H1 (cell line): ENCODE measurements around the gene SUGP1. TPM values are rescaled to one million over a fixed set of nuclear protein-coding genes. Genes with fewer than 3 reads are reported as not detected.

Experiments used
- CTCF ChIA-PET: fragments of 300-600 bp; sonication (Branson Sonifier 250); formaldehyde crosslinking; loops from one replicate; lab custom pipeline; 2021; ENCODE audit not compliant: partially characterized antibody; lab: Charles Lee
- POLR2A ChIA-PET: fragments of 300-600 bp; sonication (Branson Sonifier 250); formaldehyde crosslinking; loops from one replicate; lab custom pipeline; 2021; ENCODE audit warnings: inconsistent platforms; ENCODE audit not compliant: partially characterized antibody; lab: Charles Lee
- DNase-seq, 2 experiments: peaks; one replicate each; pipeline versions ENCODE4 v3.0.0 to v3.0.0-alpha.2; 2010 to 2022; ENCODE audit warnings: low spot score in 2 of 2, low read depth in 1 of 2, mixed read lengths in 1 of 2
- FAIRE-seq: peaks from 2 replicates; lab custom pipeline; 2011; peaks lifted over from hg19 to GRCh38; lab: Jason Lieb, UNC
- H2AFZ ChIP-seq: 2 replicates; pipeline ENCODE4 v1.8.1; 2012; ENCODE audit warnings: low read length, inconsistent platforms
- H2AK5ac ChIP-seq: 2 replicates; pipeline ENCODE4 v1.6.1; 2013; ENCODE audit warnings: low read depth, low read length
- H2BK120ac ChIP-seq: replicated peaks from 2 replicates; pipeline ENCODE3; 2013; ENCODE audit warnings: low read depth, low read length, inconsistent platforms
- H2BK12ac ChIP-seq: 2 replicates; pipeline ENCODE4 v1.6.1; 2013; ENCODE audit warnings: low read depth, low read length
- H2BK15ac ChIP-seq: 2 replicates; pipeline ENCODE4 v1.6.1; 2013; ENCODE audit warnings: low read length
- H2BK20ac ChIP-seq: 2 replicates; pipeline ENCODE4 v1.6.1; 2013; ENCODE audit warnings: low read length
- H2BK5ac ChIP-seq: 2 replicates; pipeline ENCODE4 v1.6.1; 2013; ENCODE audit warnings: low read depth, low read length
- H3K14ac ChIP-seq: 2 replicates; pipeline ENCODE4 v1.6.1; 2013; ENCODE audit warnings: inconsistent platforms; ENCODE audit not compliant: insufficient read length
- H3K18ac ChIP-seq: 2 replicates; pipeline ENCODE4 v1.6.1; 2013; ENCODE audit warnings: low read length; ENCODE audit errors: extremely low read depth
- H3K23ac ChIP-seq: 2 replicates; pipeline ENCODE4 v1.6.1; 2013; ENCODE audit warnings: inconsistent platforms; ENCODE audit not compliant: insufficient read length
- H3K23me2 ChIP-seq: 2 replicates; pipeline ENCODE4 v1.6.1; 2013; ENCODE audit warnings: low read depth, low read length
- H3K27ac ChIP-seq: 2 replicates; pipeline ENCODE4 v1.6.1; 2011; ENCODE audit warnings: low read depth, low read length, inconsistent platforms
- H3K27me3 ChIP-seq, 4 experiments: replicated peaks in 1 of 4; 1 replicate in 1 of 4; 2 replicates in 3 of 4; pipeline versions ENCODE4 v1.6.1 to v1.8.1; 2011 to 2013; ENCODE audit warnings: low read length in 3 of 4, mild to moderate bottlenecking in 3 of 4, inconsistent platforms in 2 of 4, mixed read lengths in 2 of 4, moderate library complexity in 1 of 4; ENCODE audit not compliant: control insufficient read depth in 3 of 4, insufficient read depth in 3 of 4; ENCODE audit errors: extremely low read depth in 1 of 4
- H3K36me3 ChIP-seq, 4 experiments: 2 replicates each; pipeline versions ENCODE4 v1.6.1 to v1.8.1; 2011 to 2013; ENCODE audit warnings: mild to moderate bottlenecking in 4 of 4, low read length in 3 of 4, moderate library complexity in 2 of 4, control low read depth in 1 of 4, inconsistent platforms in 1 of 4; ENCODE audit not compliant: insufficient read depth in 4 of 4, control insufficient read depth in 2 of 4
- H3K4ac ChIP-seq: replicated peaks from 2 replicates; pipeline ENCODE3; 2013; ENCODE audit warnings: low read length, low read depth, mixed read lengths, inconsistent platforms; ENCODE audit not compliant: insufficient read length
- H3K4me1 ChIP-seq, 4 experiments: replicated peaks in 1 of 4; 1 replicate in 1 of 4; 2 replicates in 3 of 4; pipeline versions ENCODE4 v1.6.1 to v1.8.1; 2011 to 2013; ENCODE audit warnings: low read length in 3 of 4, inconsistent platforms in 2 of 4, mixed read lengths in 1 of 4; ENCODE audit not compliant: insufficient read depth in 4 of 4, control insufficient read depth in 3 of 4
- H3K4me2 ChIP-seq, 2 experiments: 2 replicates each; pipeline versions ENCODE4 v1.6.1 to v1.8.1; 2011 to 2013; ENCODE audit warnings: low read depth in 2 of 2, low read length in 2 of 2, control low read depth in 1 of 2, inconsistent platforms in 1 of 2, mild to moderate bottlenecking in 1 of 2; ENCODE audit not compliant: insufficient read depth in 1 of 2
- H3K4me3 ChIP-seq, 4 experiments: fragments of 200-600, 300-600 bp in 1 of 4; sonication (generic), shearing (Covaris generic), sonication (Bioruptor Twin) in 1 of 4; 2 replicates each; pipeline versions ENCODE4 v1.5.1 to v1.8.1; 2011 to 2016; ENCODE audit warnings: low read length in 4 of 4, low read depth in 3 of 4, control low read depth in 2 of 4, inconsistent platforms in 2 of 4, mild to moderate bottlenecking in 2 of 4, mixed read lengths in 1 of 4, moderate library complexity in 1 of 4; ENCODE audit not compliant: insufficient read depth in 2 of 4; ENCODE audit errors: extremely low read depth in 1 of 4
- H3K56ac ChIP-seq: replicated peaks from 2 replicates; pipeline ENCODE3; 2013; ENCODE audit warnings: low read depth, mild to moderate bottlenecking, mixed read lengths, low read length, inconsistent platforms; ENCODE audit not compliant: insufficient read length
- H3K79me1 ChIP-seq: 2 replicates; pipeline ENCODE4 v1.6.1; 2013; ENCODE audit warnings: low read depth, low read length, control low read depth
- H3K79me2 ChIP-seq, 2 experiments: 2 replicates each; pipeline versions ENCODE4 v1.6.1 to v1.8.1; 2012 to 2013; ENCODE audit warnings: low read length in 2 of 2, mild to moderate bottlenecking in 2 of 2, inconsistent platforms in 1 of 2; ENCODE audit not compliant: insufficient read depth in 2 of 2, control insufficient read depth in 1 of 2
- H3K9ac ChIP-seq, 4 experiments: replicated peaks in 1 of 4; 1 replicate in 1 of 4; 2 replicates in 3 of 4; pipeline versions ENCODE4 v1.6.1 to v1.8.1; 2011 to 2013; ENCODE audit warnings: low read depth in 3 of 4, low read length in 3 of 4, control low read depth in 2 of 4, mild to moderate bottlenecking in 2 of 4, moderate library complexity in 2 of 4, inconsistent platforms in 1 of 4; ENCODE audit errors: extremely low read depth in 1 of 4
- H3K9me3 ChIP-seq, 2 experiments: 2 replicates each; pipeline versions ENCODE4 v1.6.1 to v1.8.1; 2012 to 2013; ENCODE audit warnings: mild to moderate bottlenecking in 2 of 2, moderate library complexity in 2 of 2, control low read depth in 1 of 2, inconsistent platforms in 1 of 2, low read depth in 1 of 2, low read length in 1 of 2, mixed read lengths in 1 of 2; ENCODE audit not compliant: insufficient read depth in 2 of 2
- H4K20me1 ChIP-seq, 2 experiments: replicated peaks in 1 of 2; 2 replicates each; pipeline versions ENCODE3 to v1.8.1; 2011 to 2013; ENCODE audit warnings: inconsistent platforms in 2 of 2, low read length in 2 of 2, mild to moderate bottlenecking in 1 of 2; ENCODE audit not compliant: insufficient read depth in 2 of 2, control insufficient read depth in 1 of 2
- H4K5ac ChIP-seq: 2 replicates; pipeline ENCODE4 v1.6.1; 2013; ENCODE audit warnings: low read length, low read depth, mixed read lengths, inconsistent platforms; ENCODE audit not compliant: insufficient read length
- H4K8ac ChIP-seq: 2 replicates; pipeline ENCODE4 v1.8.0; 2013; ENCODE audit warnings: mild to moderate bottlenecking, moderate library complexity, low read length, inconsistent platforms; ENCODE audit not compliant: insufficient read depth; ENCODE audit errors: extremely low read depth
- H4K91ac ChIP-seq: replicated peaks from 2 replicates; pipeline ENCODE3; 2013; ENCODE audit warnings: low read length, mixed read lengths, inconsistent platforms; ENCODE audit not compliant: insufficient read length
- WGBS, 2 experiments: shearing (Covaris generic) in 1 of 2; methylation state at CpG; one replicate each; pipeline versions ENCODE4 v1.1.6 to v1.1.7; 2013 to 2015; ENCODE audit warnings: low lambda C conversion rate in 2 of 2, mixed read lengths in 2 of 2, inconsistent platforms in 1 of 2, low coverage in 1 of 2, missing lambda C conversion rate in 1 of 2; ENCODE audit not compliant: insufficient replicate concordance in 2 of 2, insufficient coverage in 1 of 2, insufficient read length in 1 of 2; ENCODE audit errors: extremely low coverage in 1 of 2, missing lambda C conversion rate in 1 of 2; 5-methylcytosine and 5-hydroxymethylcytosine counted together
- polyA plus RNA-seq, 7 experiments: library from polyadenylated mRNA; depleted of rRNA in 3 of 7; stranded (reverse) in 5 of 7; unstranded in 2 of 7; fragments of >200 nt in 5 of 7; fragments of 200-250 nt in 2 of 7; gene quantifications; 1 replicate in 5 of 7; 2 replicates in 1 of 7; 4 replicates in 1 of 7; pipeline versions ENCODE4 v1.2.1 to v1.2.3, GENCODE V29; 2011 to 2013; ENCODE audit warnings: missing spikeins in 2 of 7, mixed read lengths in 2 of 7
- total RNA-seq: library from RNA; stranded (reverse); fragmentation: NEBNext Ultra II Directional; extraction: Animal tissue kit (Norgen Biotek cat#: 25700); gene quantifications from 2 replicates; pipeline ENCODE4 v1.2.1, GENCODE V29; 2021

Gene SUGP1
- total and polyA plus RNA-seq, 2 of the 8 experiments (the other 6 are each of a cell fraction or from before 2014, with no cell fraction given) = 38.5 to 65.2 TPM

- Histone ChIP-seq H2BK20ac (no peak overlapping the region), H3K36me3 (peaks cover 24 to 57% (median 47%) of the 10 kb centered on the region in 4 experiments), H3K4me1 (no peaks in the 10 kb centered on the region; a peak in 1 of 7 replicates), H3K79me1 (no peaks in the 10 kb centered on the region; the same call in 1 of the 2 replicates), H4K5ac (no peak overlapping the region), H3K4me2 (no peak overlapping the region), H3K9ac (no peak overlapping the region), H3K27me3 (no peaks in the 10 kb centered on the region), H3K4me3 (no peak overlapping the region), H2BK5ac (no peak overlapping the region), H4K20me1 (peaks cover 6 to 15% of the 10 kb centered on the region in 2 experiments), H2BK120ac (no peak overlapping the region), H4K91ac (no peak overlapping the region), H3K27ac (no peak overlapping the region), H3K79me2 (no peaks in the 10 kb centered on the region), H4K8ac (no peak overlapping the region), H3K18ac (no peak overlapping the region), H2BK12ac (no peak overlapping the region), H3K14ac (no peak overlapping the region), H3K23me2 (no peaks in the 10 kb centered on the region), H3K4ac (no peak overlapping the region), H2BK15ac (no peak overlapping the region), H3K23ac (no peak overlapping the region), H2AFZ (no peak overlapping the region), H3K56ac (no peak overlapping the region), H2AK5ac (no peak overlapping the region), H3K9me3 (no peaks in the 10 kb centered on the region)
- WGBS, 2 experiments = 93% methylated on average over 21 of the region's 21 CpGs; no CpG with 5 or more reads in 1 of the 2 experiments
- no peak for FAIRE-seq
- ChIA-PET POLR2A (interaction anchor here (0.8 to 1.4 kb wide), 3 partner anchors 12 to 170 kb away, joined by 3 to 5 read pairs (median 3); partner anchors contain the start of gene TSSK6), CTCF (interaction anchor here (5.8 kb wide), 1 partner anchor 15 kb away, joined by 56 read pairs; no protein-coding TSS in a partner anchor)
- DNase-seq = no peak
These were observed 24.9 kb upstream of the SUGP1 start for GRCh38 chr19:19345232-19345631.
